HepG2 (cell line): Measurements from ENCODE around the gene MEX3A. TPM values are rescaled to one million over a fixed set of nuclear protein-coding genes. Genes with fewer than 3 reads are reported as not detected.
A peak's percentile ranks its signal among the peaks of the same experiment; 100 is the strongest.

Experiments used
- CCDC6 ChIP-seq: sonication (generic); formaldehyde crosslinking; IDR thresholded peaks from 2 replicates; pipeline ENCODE4 v1.8.1; 2022; ENCODE audit warnings: mild to moderate bottlenecking, missing genetic modification reagents, moderate library complexity
- HMG20B ChIP-seq: conservative IDR thresholded peaks from 2 replicates; pipeline ENCODE4 v1.6.1; 2016; ENCODE audit warnings: missing genetic modification reagents, missing compliant biosample characterization
- JUN ChIP-seq: sonication (generic); formaldehyde crosslinking; IDR thresholded peaks from 2 replicates; pipeline ENCODE4 v1.4.0; 2020; ENCODE audit warnings: mild to moderate bottlenecking, missing genetic modification reagents
- MXI1 ChIP-seq: IDR thresholded peaks from 3 replicates; pipeline ENCODE4 v1.6.1; 2012; ENCODE audit warnings: low read depth, low read length, inconsistent platforms, borderline replicate concordance
- NCOA1 ChIP-seq: sonication (generic); formaldehyde crosslinking; IDR thresholded peaks from 2 replicates; pipeline ENCODE4 v1.9.0; 2021; ENCODE audit warnings: missing genetic modification reagents
- NR2F1 ChIP-seq, 2 experiments: fragments of 450-650 bp in 1 of 2; formaldehyde crosslinking in 1 of 2; IDR thresholded peaks; 2 replicates each; pipeline versions ENCODE4 v1.5.0 to v1.6.1; 2016 to 2020; ENCODE audit warnings: mild to moderate bottlenecking in 1 of 2, missing compliant biosample characterization in 1 of 2, missing genetic modification reagents in 1 of 2, moderate library complexity in 1 of 2
- RARG ChIP-seq: sonication (generic); formaldehyde crosslinking; IDR thresholded peaks from 2 replicates; pipeline ENCODE4 v1.4.0; 2020; ENCODE audit warnings: low read depth, mild to moderate bottlenecking, missing genetic modification reagents
- SKI ChIP-seq: fragments of 450-650 bp; IDR thresholded peaks from one replicate; pipeline ENCODE4 v1.6.1; 2018; ENCODE audit warnings: mild to moderate bottlenecking; ENCODE audit not compliant: partially characterized antibody
- YEATS2 ChIP-seq: sonication (generic); formaldehyde crosslinking; IDR thresholded peaks from 2 replicates; pipeline ENCODE4 v1.4.0; 2020; ENCODE audit warnings: missing genetic modification reagents, borderline replicate concordance
- ZBTB21 ChIP-seq: sonication (generic); formaldehyde crosslinking; IDR thresholded peaks from 2 replicates; pipeline ENCODE4 v1.4.0; 2020; ENCODE audit warnings: missing genetic modification reagents
- ZNF235 ChIP-seq: sonication (generic); formaldehyde crosslinking; IDR thresholded peaks from 2 replicates; pipeline ENCODE4 v1.8.1; 2023; ENCODE audit warnings: mild to moderate bottlenecking, missing genetic modification reagents, borderline replicate concordance
- ZNF296 ChIP-seq: sonication (generic); formaldehyde crosslinking; conservative IDR thresholded peaks from 2 replicates; pipeline ENCODE4 v1.5.0; 2020; ENCODE audit warnings: mild to moderate bottlenecking, missing genetic modification reagents
- ZNF326 ChIP-seq: sonication (generic); formaldehyde crosslinking; IDR thresholded peaks from 2 replicates; pipeline ENCODE4 v1.4.0; 2020; ENCODE audit warnings: missing genetic modification reagents, borderline replicate concordance
- ZNF780A ChIP-seq: sonication (generic); formaldehyde crosslinking; IDR thresholded peaks from 2 replicates; pipeline ENCODE4 v1.8.0; 2022; ENCODE audit warnings: mild to moderate bottlenecking, missing genetic modification reagents, moderate library complexity
- ZSCAN20 ChIP-seq: sonication (generic); formaldehyde crosslinking; IDR thresholded peaks from 2 replicates; pipeline ENCODE4 v1.4.0; 2020; ENCODE audit warnings: missing genetic modification reagents, mild to moderate bottlenecking, borderline replicate concordance
- polyA plus RNA-seq, 8 experiments: library from polyadenylated mRNA; depleted of rRNA in 3 of 8; stranded (reverse) in 7 of 8; unstranded in 1 of 8; fragments of >200 nt; fragmentation: Illumina TruSeq in 4 of 8; extraction: Trizol in 4 of 8; gene quantifications; 2 replicates each; pipeline versions ENCODE4 v1.2.1 to v1.2.3, GENCODE V29; 2011 to 2016; ENCODE audit warnings: low read depth in 4 of 8, missing spikeins in 1 of 8, mixed read lengths in 1 of 8; ENCODE audit not compliant: insufficient read depth in 1 of 8
- total RNA-seq, 5 experiments: library from RNA; depleted of rRNA; stranded (reverse); fragments of >200 nt; fragmentation: Illumina TruSeq; extraction: Trizol; gene quantifications; 2 replicates each; pipeline ENCODE4 v1.2.3, GENCODE V29; 2016; ENCODE audit warnings: low read depth in 1 of 5
- TF ChIP-seq, protein P1 (sequence below): sonication (generic); formaldehyde crosslinking; IDR thresholded peaks from 2 replicates; pipeline ENCODE4 v1.5.0; 2020; ENCODE audit warnings: mild to moderate bottlenecking, missing genetic modification reagents
- TF ChIP-seq, protein P2 (sequence below): sonication (generic); formaldehyde crosslinking; IDR thresholded peaks from 2 replicates; pipeline ENCODE4 v1.4.0; 2020; ENCODE audit warnings: mild to moderate bottlenecking, missing genetic modification reagents
- TF ChIP-seq, protein P3 (sequence below): sonication (generic); formaldehyde crosslinking; IDR thresholded peaks from 2 replicates; pipeline ENCODE4 v1.4.0; 2020; ENCODE audit warnings: missing genetic modification reagents, borderline replicate concordance
- TF ChIP-seq, protein P4 (sequence below): sonication (generic); formaldehyde crosslinking; IDR thresholded peaks from 2 replicates; pipeline ENCODE4 v1.5.0; 2020; ENCODE audit warnings: mild to moderate bottlenecking, missing genetic modification reagents

MEX3A gene
- total and polyA plus RNA-seq, 2 of the 13 experiments (the other 11 are each of a cell fraction or from before 2014, with no cell fraction given): 7.6 to 9.1 TPM

DNA sequence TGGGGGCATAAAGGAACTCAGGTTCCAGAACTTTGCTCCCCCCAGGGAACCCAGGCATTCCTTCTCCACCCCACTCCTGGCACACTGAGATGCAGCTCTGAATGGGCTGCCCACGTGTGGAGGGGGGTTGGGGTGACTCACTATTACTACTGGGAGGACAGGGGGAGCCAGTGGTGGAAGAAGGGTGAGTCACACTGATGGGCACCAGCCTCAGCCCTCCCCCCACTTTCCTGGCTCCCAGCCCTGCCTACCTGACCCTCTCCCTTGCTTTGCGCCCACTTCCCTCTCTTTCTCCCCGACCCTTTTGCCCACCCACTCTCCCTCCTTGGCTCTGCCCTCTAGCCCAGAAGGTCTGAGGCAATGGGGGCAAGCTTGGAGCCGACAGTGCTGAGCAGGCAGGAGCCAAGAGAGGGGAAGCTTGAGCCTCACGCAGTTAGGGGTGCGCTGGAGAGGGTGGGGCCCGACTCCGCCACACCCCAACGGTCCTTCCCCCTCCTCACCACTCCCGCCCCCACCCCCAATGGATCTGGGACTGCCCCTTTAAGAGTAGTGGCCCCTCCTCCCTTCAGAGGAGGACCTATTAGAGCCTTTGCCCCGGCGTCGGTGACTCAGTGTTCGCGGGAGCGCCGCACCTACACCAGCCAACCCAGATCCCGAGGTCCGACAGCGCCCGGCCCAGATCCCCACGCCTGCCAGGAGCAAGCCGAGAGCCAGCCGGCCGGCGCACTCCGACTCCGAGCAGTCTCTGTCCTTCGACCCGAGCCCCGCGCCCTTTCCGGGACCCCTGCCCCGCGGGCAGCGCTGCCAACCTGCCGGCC lies 32.0 kb upstream of the MEX3A start, which contains the start of gene LMNA (continued):
- no peak for TF ChIP-seq SKI
- TF ChIP-seq NCOA1 (CRISPR knock-in tag): no peak
- peak; percentile 68; the same call in 1 of the 2 replicates for TF ChIP-seq JUN
- TF ChIP-seq CCDC6 (CRISPR knock-in tag): no peak; the same call in 1 of the 2 replicates
- no peak for TF ChIP-seq ZBTB21
- TF ChIP-seq YEATS2 (CRISPR knock-in tag): no peak
- TF ChIP-seq, protein P1, sequence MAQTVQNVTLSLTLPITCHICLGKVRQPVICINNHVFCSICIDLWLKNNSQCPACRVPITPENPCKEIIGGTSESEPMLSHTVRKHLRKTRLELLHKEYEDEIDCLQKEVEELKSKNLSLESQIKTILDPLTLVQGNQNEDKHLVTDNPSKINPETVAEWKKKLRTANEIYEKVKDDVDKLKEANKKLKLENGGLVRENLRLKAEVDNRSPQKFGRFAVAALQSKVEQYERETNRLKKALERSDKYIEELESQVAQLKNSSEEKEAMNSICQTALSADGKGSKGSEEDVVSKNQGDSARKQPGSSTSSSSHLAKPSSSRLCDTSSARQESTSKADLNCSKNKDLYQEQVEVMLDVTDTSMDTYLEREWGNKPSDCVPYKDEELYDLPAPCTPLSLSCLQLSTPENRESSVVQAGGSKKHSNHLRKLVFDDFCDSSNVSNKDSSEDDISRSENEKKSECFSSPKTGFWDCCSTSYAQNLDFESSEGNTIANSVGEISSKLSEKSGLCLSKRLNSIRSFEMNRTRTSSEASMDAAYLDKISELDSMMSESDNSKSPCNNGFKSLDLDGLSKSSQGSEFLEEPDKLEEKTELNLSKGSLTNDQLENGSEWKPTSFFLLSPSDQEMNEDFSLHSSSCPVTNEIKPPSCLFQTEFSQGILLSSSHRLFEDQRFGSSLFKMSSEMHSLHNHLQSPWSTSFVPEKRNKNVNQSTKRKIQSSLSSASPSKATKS (CRISPR knock-in tag): no peak
- TF ChIP-seq ZNF235 (CRISPR knock-in tag): no peak; the same call in 1 of the 2 replicates
- TF ChIP-seq, protein P2, sequence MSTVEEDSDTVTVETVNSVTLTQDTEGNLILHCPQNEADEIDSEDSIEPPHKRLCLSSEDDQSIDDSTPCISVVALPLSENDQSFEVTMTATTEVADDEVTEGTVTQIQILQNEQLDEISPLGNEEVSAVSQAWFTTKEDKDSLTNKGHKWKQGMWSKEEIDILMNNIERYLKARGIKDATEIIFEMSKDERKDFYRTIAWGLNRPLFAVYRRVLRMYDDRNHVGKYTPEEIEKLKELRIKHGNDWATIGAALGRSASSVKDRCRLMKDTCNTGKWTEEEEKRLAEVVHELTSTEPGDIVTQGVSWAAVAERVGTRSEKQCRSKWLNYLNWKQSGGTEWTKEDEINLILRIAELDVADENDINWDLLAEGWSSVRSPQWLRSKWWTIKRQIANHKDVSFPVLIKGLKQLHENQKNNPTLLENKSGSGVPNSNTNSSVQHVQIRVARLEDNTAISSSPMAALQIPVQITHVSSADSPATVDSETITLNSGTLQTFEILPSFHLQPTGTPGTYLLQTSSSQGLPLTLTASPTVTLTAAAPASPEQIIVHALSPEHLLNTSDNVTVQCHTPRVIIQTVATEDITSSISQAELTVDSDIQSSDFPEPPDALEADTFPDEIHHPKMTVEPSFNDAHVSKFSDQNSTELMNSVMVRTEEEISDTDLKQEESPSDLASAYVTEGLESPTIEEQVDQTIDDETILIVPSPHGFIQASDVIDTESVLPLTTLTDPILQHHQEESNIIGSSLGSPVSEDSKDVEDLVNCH (CRISPR knock-in tag): no peak
- TF ChIP-seq, protein P3, sequence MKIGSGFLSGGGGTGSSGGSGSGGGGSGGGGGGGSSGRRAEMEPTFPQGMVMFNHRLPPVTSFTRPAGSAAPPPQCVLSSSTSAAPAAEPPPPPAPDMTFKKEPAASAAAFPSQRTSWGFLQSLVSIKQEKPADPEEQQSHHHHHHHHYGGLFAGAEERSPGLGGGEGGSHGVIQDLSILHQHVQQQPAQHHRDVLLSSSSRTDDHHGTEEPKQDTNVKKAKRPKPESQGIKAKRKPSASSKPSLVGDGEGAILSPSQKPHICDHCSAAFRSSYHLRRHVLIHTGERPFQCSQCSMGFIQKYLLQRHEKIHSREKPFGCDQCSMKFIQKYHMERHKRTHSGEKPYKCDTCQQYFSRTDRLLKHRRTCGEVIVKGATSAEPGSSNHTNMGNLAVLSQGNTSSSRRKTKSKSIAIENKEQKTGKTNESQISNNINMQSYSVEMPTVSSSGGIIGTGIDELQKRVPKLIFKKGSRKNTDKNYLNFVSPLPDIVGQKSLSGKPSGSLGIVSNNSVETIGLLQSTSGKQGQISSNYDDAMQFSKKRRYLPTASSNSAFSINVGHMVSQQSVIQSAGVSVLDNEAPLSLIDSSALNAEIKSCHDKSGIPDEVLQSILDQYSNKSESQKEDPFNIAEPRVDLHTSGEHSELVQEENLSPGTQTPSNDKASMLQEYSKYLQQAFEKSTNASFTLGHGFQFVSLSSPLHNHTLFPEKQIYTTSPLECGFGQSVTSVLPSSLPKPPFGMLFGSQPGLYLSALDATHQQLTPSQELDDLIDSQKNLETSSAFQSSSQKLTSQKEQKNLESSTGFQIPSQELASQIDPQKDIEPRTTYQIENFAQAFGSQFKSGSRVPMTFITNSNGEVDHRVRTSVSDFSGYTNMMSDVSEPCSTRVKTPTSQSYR (CRISPR knock-in tag): peak; percentile 75
- TF ChIP-seq, protein P4, sequence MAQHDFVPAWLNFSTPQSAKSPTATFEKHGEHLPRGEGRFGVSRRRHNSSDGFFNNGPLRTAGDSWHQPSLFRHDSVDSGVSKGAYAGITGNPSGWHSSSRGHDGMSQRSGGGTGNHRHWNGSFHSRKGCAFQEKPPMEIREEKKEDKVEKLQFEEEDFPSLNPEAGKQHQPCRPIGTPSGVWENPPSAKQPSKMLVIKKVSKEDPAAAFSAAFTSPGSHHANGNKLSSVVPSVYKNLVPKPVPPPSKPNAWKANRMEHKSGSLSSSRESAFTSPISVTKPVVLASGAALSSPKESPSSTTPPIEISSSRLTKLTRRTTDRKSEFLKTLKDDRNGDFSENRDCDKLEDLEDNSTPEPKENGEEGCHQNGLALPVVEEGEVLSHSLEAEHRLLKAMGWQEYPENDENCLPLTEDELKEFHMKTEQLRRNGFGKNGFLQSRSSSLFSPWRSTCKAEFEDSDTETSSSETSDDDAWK (CRISPR knock-in tag): no peak
- TF ChIP-seq ZSCAN20: no peak
- TF ChIP-seq ZNF326: no peak
- peak; percentile 74; the same call in 1 of the 3 replicates for TF ChIP-seq MXI1
- TF ChIP-seq ZNF780A (CRISPR knock-in tag): no peak
- TF ChIP-seq NR2F1 (CRISPR knock-in tag; IDR thresholded peaks at IDR 0.05): no peak
- no peak; the same call in 1 of the 2 replicates for TF ChIP-seq ZNF296 (CRISPR knock-in tag)
- TF ChIP-seq HMG20B (CRISPR knock-in tag): no peak
- no peak; the same call in 1 of the 2 replicates for TF ChIP-seq RARG (CRISPR knock-in tag)
